Effector CD4-positive, alpha-beta T cell (primary cell): ENCODE results near the gene DLG5.
"Not testable (repeated sequence)": the region's sequence is repeated elsewhere in the genome, so short reads cannot be mapped to it uniquely, and the experiment has no call there.

ENCODE experiments used
- DNase-seq: peaks from one replicate; pipeline ENCODE4 v3.0.0-alpha.2; 2020

The DLG5 gene

GRCh38 chr10:77789861-77790260 lies 136.7 kb downstream of the DLG5 start:
- no peak for DNase-seq

DNA sequence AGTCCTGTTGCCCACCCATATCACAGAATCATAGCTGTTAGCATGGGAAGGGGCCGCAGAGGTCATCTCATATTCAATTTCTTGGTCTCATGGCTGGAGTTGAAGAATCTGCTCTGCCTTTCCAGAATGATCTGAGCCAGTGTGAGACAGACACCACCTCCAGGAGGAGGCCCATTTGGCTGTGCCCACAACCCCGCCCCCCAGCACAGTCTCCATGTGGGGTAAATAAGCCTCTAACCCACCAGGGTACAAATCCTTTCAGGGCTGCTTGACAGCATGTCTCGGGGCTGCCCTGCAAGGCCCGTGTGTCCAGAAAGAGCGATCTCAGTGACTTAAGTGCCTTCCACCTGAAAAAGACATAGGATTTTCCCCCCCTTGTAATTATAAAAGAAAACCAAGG lies 137.5 kb downstream of the DLG5 start:
- DNase-seq: no peak

DNA sequence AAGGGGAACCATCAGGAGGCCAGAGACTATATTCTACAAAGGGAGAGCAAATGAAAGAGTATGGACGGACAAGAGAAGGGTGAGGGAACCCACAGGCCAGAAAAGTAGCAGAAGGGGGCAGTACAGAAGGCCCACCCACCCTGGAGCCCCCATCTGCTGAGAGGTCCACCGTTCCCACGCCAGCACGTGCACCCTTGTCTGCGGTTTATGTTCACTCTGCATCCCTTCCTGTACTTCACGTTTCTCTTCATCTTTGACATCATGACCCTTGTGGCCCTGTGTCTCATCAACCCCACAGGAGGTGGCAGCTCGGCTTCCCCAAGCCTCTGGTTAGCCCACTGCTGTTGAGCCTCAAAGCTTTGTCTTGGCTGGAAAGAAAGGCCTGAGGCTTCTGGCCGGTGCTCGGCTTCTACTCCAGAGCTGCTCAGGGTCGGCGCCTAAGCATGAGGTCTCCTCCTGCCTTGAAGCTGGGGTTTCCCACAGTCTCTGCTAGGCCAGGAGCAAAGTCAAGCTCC lies 138.0 kb downstream of the DLG5 start:
- DNase-seq: no peak

GRCh38 chr10:77787440-77787839 lies 139.1 kb downstream of the DLG5 start:
- DNase-seq: no peak

DNA sequence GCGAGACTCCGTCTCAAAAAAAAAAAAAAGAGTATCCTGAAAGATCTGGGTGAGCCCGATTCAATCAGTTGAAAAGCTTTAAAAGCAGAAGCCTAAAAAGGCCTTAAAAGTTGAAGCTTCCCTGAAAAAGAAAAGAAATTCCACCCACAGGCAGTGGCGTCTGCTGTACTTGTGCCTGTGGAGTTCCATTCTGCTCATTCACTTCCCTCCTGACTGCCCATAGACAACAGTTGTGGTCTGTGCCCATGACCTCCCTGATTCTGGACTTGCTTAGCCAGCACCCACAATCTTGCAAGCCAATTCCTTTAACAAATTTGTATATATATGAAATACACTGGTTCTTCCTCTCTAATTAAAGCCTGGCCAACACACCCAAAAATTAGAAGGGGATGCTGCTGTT lies 141.7 kb downstream of the DLG5 start:
- DNase-seq: no peak

GRCh38 chr10:77782328-77783061 lies 144.1 kb downstream of the DLG5 start:
- no peak for DNase-seq

DNA sequence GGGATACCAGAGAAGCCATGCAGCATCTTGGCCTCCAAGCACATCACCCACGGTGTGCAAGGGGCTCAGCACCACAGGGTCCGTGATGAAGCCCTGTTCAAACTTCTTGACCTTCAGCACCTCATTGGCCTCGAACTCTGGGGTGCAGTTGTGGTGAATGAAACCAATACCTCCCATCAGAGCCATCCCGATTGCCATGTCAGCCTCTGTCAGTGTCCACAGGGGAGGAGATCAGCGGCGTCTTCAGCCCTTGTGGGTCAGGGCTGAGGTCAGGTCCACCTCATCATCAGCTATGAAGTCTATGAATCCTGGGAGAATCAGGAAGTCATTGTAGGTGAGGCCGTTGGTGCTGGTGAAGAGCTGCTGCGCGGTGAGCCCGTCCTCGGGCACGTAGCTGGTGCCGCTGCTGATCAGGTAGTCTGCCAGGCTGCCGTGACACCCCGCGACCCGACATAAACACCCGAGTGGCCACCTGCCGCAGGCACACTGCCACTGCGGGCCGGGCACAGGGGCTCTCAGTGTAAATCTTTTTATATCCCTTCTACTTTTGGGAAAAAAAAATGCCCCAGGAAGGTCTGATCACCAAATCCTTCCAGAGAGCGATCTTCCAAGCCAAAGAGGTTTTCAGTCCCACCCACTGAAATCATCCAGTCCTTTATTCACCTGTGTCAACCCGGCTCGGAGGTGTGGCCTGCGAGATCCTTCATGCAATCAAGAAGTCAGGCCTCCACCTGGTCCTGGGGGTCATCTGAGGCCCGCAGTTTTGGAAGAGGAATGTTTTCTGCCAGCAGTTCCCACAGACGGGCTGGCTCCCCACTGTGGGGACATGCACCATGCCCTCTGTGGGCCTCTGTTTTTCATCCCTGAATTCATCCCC lies 144.9 kb downstream of the DLG5 start:
- DNase-seq: no peak

DNA sequence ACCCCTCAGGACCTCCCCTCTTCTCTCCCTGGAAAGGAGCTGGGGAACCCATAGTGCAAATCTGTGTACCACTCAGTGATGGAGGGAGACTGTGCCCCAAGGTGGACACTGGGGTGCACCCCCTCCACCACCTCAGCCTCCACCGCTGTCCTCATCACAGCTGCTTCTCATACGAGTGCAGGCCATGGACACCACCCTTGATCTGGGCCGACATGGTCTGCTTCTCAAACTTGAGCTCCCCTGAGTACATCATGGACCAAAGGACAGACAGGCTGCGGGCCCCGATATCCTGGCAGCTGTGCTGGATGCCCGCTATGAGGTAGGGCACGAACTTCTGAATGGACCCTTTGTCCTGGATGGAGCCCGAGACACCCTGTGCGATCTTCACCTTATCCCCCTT lies 146.4 kb downstream of the DLG5 start:
- DNase-seq: no peak

- DNase-seq: no peak
Measured at GRCh38 chr10:77776487-77776886, 150.1 kb downstream of the DLG5 start.

DNA sequence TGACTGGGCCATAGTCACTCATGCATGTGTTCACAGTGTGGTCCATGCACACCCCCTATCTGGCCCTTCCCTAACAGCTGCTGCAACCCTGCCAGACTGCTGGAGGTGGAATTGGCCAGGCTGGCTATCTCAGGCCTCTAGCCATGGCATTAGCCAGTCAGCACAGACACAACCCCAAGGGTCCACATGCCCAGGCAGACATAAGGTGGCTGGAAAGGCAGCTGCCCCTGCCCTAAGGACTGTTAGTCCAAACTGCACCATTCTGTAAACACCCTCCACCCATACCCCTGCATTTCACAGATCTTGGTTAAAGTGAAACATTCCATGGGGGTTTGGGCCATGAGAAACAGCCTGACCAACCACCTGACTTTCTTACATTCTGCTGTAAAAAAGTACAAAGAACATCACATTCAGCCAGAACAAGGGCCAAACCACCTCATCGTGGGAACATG lies 151.6 kb downstream of the DLG5 start:
- no peak for DNase-seq

- DNase-seq: no peak
Measured at GRCh38 chr10:77773631-77774426, 152.7 kb downstream of the DLG5 start.

DNA sequence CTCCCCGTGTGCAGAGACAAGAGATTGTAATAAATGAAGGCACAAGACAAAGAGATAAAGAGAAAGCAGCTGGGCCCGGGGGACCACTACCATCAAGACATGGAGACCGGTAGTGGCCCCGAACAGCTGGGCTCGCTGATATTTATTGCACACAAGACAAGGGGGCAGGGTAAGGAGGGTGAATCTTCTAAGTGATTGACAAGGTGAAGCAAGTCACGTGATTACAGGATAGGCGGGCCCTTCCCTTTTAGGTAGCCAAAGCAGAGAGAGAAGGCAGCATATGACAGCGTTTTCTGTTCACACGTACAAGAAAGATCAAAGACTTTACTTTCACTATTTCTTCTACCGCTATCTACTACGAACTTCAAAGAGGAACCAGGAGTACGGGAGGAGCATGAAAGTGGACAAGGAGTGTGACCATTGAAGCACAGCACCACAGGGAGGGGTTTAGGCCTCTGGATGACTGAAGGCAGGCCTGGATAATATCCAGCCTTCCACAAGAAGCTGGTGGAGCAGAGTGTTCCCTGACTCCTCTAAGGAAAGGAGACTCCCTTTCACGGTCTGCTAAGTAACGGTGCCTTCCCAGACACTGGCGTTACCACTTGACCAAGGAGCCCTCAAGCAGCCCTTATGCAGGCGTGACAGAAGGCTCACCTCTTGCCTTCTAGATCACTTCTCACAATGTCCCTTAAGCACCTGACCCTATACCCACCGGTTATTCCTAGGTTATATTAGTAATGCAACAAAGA lies 153.5 kb downstream of the DLG5 start:
- not testable (repeated sequence) for DNase-seq

DNA sequence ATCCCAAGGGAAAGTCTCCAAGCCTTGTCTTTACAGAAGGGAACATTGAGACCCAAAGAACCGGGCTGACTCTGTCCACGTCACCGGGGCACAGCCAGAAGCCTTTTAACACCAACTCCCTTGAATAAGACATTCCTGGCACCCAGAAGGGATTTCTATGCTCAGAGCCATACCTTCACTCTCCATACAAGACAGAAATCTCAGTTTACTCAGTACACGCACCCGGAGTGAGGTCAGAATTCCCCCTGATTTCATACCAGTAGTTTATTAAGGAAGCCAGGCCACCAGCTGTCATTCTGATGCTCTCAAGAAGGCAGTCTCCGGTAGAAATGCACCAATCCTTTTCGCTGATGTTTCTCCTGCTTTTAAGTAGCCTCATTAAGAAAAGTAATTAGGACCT lies 154.7 kb downstream of the DLG5 start:
- no peak for DNase-seq

DNA sequence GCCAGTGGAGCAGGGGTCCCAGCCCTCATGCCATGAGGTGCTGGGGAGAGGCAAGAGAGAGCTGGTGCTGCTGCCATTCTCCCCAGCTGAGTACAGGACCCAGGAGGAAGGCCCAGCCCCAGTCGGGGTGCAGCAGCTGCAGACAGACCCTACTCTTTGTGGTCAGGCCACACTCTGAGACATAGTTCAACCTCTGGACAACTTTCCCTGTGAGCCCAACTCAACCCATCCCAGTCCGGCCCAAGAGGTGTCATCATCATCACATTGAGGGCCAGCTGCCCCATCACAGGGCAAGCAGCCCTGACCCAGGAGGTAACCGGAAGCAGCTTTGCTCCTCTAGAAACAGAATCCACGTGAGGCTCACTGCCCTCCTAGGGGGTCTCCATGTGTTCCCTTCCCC lies 155.1 kb downstream of the DLG5 start:
- no peak for DNase-seq

DNA sequence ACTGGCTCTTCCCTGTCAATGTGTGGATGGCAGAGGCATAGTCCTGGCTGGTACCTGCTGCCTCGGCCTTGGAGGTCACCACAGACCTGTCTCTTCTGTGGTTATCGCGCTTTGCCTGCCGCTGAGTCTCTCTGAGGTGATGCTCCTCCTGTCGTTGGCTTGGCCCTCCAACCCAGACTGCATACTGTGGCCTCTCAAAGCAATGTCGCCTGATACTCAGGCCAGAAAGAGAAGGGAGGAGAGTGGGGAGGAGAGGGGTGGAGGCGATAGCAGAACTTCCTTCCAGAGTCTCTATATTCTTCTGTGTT lies 155.7 kb downstream of the DLG5 start:
- DNase-seq: no peak

DNA sequence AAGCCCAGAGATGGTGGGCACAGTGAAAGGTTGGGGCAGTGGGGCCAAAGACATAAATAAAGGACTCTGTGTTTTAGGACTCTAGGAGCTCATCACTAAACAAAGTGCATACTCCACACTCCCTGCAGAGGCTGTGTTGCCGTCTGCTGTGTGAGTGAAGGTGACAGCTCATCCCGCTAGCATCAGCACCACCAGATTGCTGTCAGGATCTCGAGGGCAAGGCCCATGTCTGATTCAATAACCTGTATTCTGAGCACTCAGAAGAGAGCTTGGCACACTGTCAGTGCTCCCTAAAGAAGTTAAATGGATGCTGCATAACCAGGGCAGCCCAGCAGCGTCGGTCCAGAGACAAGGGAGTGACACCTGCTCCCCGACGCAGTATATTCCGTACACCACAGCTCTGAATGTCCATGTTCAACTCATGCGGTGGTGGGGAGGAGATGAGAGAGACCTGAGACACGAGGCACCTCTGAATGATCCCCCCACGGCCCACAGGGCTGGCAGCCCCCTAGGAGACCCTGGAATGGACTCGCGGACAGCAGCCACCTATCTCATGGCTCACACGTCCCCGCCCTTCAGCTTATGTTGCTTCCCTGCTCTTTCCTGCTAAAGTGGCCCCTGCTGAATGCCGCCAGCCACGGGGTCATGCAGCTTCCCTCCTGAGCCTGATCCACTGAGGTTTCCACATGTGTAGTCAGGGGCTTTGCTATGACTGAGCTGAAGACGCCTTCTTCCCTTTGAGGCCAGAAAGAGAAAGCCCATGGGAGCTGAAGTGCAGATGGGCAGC lies 156.3 kb downstream of the DLG5 start:
- no peak for DNase-seq

- no peak for DNase-seq
Measured at GRCh38 chr10:77768039-77768438, 158.5 kb downstream of the DLG5 start.

GRCh38 chr10:77763453-77764430 lies 162.8 kb downstream of the DLG5 start:
- no peak for DNase-seq

- DNase-seq: not testable (repeated sequence)
Measured at GRCh38 chr10:77758406-77758805, 168.1 kb downstream of the DLG5 start.
